ENCODE data around the gene ARL10. TPM values are rescaled to one million over a fixed set of nuclear protein-coding genes. Genes with fewer than 3 reads are reported as not detected.

The ARL10 gene
- polyA plus RNA-seq, 1 of the 3 experiments (the other 2 are of a cell fraction) = 4.6 TPM

GRCh38 chr5:176412517-176413254 lies 47.4 kb downstream of the ARL10 start:
- Histone ChIP-seq H3K36me3 (replicated peaks in 1 of 2; ENCODE audit: control insufficient read depth in 1 of 2, insufficient read depth in 2 of 2, low read length in 1 of 2) (peaks cover 0 to 5% of the 10 kb centered on the region in 2 experiments), H3K27me3 (ENCODE audit: insufficient read depth) (no peaks in the 10 kb centered on the region), H2AFZ (ENCODE audit: low read depth) (no peak overlapping the region), H3K4me1 (ENCODE audit: control insufficient read depth in 1 of 2, insufficient read depth in 2 of 2, low read depth in 1 of 2, low read length in 1 of 2) (peaks cover 0 to 12% of the 10 kb centered on the region in 2 experiments; a peak in 2 of 4 replicates), H3K4me2 (no peak overlapping the region), H3K27ac (ENCODE audit: low read depth in 2 of 2, low read length in 1 of 2) (no peak overlapping the region), H3K9ac (no peak overlapping the region), H3K79me2 (ENCODE audit: insufficient read depth) (peaks cover 21% of the 10 kb centered on the region; the same call in 1 of the 2 replicates), H3K9me3 (no peaks in the 10 kb centered on the region), H4K20me1 (ENCODE audit: insufficient read depth) (no peaks in the 10 kb centered on the region), H3F3A (replicated peaks; ENCODE audit: insufficient read depth) (no peaks in the 10 kb centered on the region), H3K9me2 (no peaks in the 10 kb centered on the region), H3K4me3 (ENCODE audit: low read depth in 2 of 2, low read length in 1 of 2) (no peak overlapping the region)
- POLR2A ChIA-PET = no interaction called here
- DNase-seq = peak; percentile 5
- CTCF ChIA-PET = interaction anchor here (1.8 kb wide), 1 partner anchor 35 kb away, joined by 6 read pairs; the partner anchor contains the start of gene FAF2
- WGBS (ENCODE audit: low lambda C conversion rate) = 92% methylated on average over 10 of the region's 10 CpGs
- no peak for TF ChIP-seq ELF1 (IDR thresholded peaks at IDR 0.05)
- no peak for TF ChIP-seq EZH2phosphoT487 (IDR thresholded peaks at IDR 0.05; ENCODE audit: borderline replicate concordance, low read depth)
- no peak for TF ChIP-seq JUND (IDR thresholded peaks at IDR 0.05)
- no peak for TF ChIP-seq TAF1 (IDR thresholded peaks at IDR 0.05; ENCODE audit: borderline replicate concordance, low read depth, low read length)
- TF ChIP-seq NFIC (IDR thresholded peaks at IDR 0.05; ENCODE audit: borderline replicate concordance) = no peak
- TF ChIP-seq GABPA (IDR thresholded peaks at IDR 0.05; ENCODE audit: low read depth) = no peak
- TF ChIP-seq EP300 (IDR thresholded peaks at IDR 0.05; ENCODE audit: borderline replicate concordance in 1 of 2, low read depth in 1 of 2, low read length in 1 of 2) = no peak
- no peak for TF ChIP-seq RAD21 (IDR thresholded peaks at IDR 0.05; ENCODE audit: low read length)
- no peak for TF ChIP-seq YY1 (IDR thresholded peaks at IDR 0.05; ENCODE audit: low read depth)
- TF ChIP-seq PBX3 (IDR thresholded peaks at IDR 0.05) = no peak
- no peak for TF ChIP-seq REST (IDR thresholded peaks at IDR 0.05; ENCODE audit: low read depth, low read length)
- TF ChIP-seq FOXJ3 (CRISPR knock-in tag; IDR thresholded peaks at IDR 0.05) = no peak
- TF ChIP-seq USF1 (IDR thresholded peaks at IDR 0.05; ENCODE audit: borderline replicate concordance, low read depth) = no peak

All from SK-N-SH (cell line).